HG03565 (cell line): Measurements from ENCODE around the gene SPRYD4.

ENCODE experiments used
- ATAC-seq: cut with Tn5 transposase; IDR thresholded peaks from one replicate; pipeline ENCODE4 v1.9.1; 2021; ENCODE audit warnings: mild to moderate bottlenecking, moderate library complexity; ENCODE audit not compliant: unreplicated experiment

The SPRYD4 gene

DNA sequence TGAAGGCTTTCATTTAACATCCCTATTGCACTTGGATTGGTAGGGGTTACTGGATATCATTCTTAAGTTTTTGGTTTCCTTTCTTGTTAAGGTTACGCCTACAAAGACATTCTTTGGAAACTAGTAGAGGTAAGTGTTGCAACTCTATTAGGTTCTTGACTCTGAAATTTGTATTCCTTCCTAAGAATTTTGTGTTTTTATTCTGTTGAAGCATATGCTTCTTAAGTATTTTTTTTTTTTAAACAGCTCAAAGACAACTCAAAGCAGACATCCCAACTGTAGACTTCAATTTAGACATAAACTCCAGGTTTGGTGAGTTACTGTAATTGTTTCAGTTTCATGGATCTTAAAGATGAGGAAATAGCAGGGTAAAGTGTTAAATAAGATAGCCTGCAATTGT is 52.1 kb downstream of the SPRYD4 start:
- no peak for ATAC-seq

DNA sequence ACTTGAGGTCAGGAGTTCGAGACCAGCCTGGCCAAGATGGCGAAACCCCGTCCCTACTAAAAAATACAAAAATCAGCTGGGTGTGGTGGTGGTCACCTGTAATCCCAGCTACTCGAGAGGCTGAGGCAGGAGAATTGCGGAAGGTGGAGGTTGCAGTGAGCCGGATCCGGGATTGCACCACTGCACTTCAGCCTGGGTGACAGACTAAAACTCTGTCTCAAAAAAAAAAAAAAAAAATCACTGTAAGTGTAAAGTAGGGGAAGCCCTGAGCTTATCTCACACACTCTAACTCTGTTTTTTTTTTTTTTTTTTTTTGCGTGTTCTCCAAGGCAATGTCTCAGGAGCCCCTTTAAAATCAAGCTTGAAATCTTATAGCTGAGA is 52.8 kb downstream of the SPRYD4 start:
- no peak for ATAC-seq

DNA sequence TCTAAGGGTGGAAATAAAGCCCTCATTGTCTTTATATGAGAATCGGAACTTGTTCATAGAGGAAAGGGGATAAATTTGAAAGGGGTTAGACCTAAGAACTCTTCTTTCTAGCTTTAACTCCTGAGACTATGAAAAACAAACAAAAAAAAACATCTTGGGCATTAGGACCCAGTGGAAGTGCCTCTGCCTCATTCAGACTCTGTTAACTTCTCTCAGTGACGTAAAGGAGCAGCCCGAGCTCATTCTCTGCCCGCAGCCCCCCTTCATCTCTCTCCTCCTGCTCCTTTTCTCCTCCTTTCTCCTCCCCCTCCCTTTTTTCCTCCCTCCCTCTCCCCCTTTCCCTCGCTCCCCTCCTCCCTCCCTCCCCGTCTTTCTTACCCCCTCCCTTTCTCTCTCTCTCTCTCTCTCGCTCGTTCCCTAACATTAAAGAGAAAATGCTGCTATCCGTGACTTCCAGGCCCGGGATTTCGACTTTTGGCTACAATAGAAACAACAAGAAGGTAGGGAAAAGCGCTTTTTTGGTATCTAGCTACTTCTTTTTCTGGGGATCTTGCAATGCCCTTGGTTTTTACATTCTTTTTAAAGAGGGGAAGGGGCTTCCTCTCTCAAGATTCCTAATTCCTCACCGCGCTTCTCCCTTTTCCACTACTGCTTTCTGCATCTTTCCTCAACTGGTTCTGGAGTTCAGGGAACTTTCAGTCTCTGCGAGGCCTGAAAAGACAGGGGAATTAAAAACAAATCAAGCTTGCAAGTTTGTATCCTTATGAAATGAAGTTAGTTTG is 53.4 kb downstream of the SPRYD4 start, which contains the start of gene RBMS2:
Gene RBMS2, plus strand, starts transcription at position 231 of the 782 bp plus-strand sequence. Its CDS starts 204 bp downstream, at position 435.
- ATAC-seq: no peak

DNA sequence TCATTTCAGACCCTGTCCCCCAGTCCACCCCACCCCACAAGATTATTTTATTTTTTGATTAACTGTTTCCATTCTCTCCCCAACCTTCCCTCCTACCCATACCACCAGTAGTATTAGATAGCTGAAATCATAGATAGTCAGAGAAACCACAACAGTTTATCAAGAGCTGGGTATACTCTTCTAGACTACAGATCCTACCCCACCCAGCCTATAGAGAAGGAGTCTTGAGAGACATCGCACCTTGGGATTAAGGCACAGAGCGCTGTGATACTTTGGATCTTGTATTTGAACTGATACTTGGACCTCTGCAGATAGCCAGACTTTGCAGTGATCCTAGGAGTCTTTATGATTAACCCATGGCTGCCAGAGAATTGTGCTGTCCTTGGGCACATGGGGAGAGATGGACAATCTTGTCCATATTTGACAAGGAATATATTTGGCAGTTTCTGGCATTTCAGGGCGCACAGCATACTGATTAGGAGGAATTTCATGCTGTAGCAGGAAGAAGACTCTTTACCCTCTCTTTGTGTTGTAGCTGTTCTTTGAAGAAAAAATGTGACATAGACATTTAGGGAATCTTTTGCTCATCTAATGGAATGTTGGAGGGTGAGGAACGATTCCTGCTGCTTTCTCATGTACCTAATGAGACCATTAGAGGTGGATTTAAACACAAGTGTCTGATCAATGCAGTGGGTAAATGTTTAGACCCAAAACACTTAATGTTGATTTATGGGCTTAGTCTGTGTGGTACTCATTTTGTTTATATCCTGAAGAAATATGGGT is 54.2 kb downstream of the SPRYD4 start:
- no peak for ATAC-seq

DNA sequence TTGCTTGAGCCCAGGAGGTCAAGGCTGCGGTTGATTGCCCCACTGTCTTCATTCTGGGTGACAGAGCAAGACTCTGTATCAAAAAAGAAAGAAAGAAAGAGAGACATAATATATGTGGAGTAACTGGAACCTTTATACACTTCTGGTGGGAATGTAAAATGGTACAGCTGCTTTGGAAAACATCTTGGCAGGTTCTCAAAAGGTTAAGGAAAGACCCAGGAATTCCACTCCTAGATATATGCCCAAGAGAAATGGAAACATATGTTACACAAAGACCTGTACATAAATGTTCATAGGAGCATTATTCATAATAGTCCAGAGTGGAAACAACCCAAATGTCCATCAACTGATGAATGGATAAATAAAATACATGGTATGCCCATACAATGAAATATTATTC is 60.5 kb downstream of the SPRYD4 start:
- no peak for ATAC-seq
